GM18868 (cell line): ENCODE results near the gene RPS6KA5.
"Not testable (repeated sequence)": the region's sequence is repeated elsewhere in the genome, so short reads cannot be mapped to it uniquely, and the experiment has no call there.

Experiments
- ATAC-seq: cut with Tn5 transposase; IDR thresholded peaks from one replicate; pipeline ENCODE4 v1.9.1; 2021; ENCODE audit warnings: mild to moderate bottlenecking, moderate library complexity; ENCODE audit not compliant: unreplicated experiment

RPS6KA5 gene

GRCh38 chr14:90840667-90841066 lies 219.8 kb downstream of the RPS6KA5 start:
- not testable (repeated sequence) for ATAC-seq

GRCh38 chr14:90839889-90840266 lies 220.6 kb downstream of the RPS6KA5 start:
- ATAC-seq: no peak

- ATAC-seq: no peak
Observed at GRCh38 chr14:90839024-90839888, 221.2 kb downstream of the RPS6KA5 start.

GRCh38 chr14:90838531-90838930 lies 221.9 kb downstream of the RPS6KA5 start:
- not testable (repeated sequence) for ATAC-seq

GRCh38 chr14:90837355-90837754 lies 223.1 kb downstream of the RPS6KA5 start:
- no peak for ATAC-seq

- no peak for ATAC-seq
Observed at GRCh38 chr14:90836692-90837063, 223.8 kb downstream of the RPS6KA5 start.

- ATAC-seq: no peak
Observed at GRCh38 chr14:90831821-90832220, 228.6 kb downstream of the RPS6KA5 start.

GRCh38 chr14:90830931-90831701 lies 229.3 kb downstream of the RPS6KA5 start:
- ATAC-seq: no peak

- no peak for ATAC-seq
Observed at GRCh38 chr14:90829677-90830076, 230.8 kb downstream of the RPS6KA5 start.

- ATAC-seq: no peak
Observed at GRCh38 chr14:90828642-90829487, 231.6 kb downstream of the RPS6KA5 start.

- peak; percentile 96 for ATAC-seq
Observed at GRCh38 chr14:90827919-90828610, 232.4 kb downstream of the RPS6KA5 start.

- not testable (repeated sequence) for ATAC-seq
Observed at GRCh38 chr14:90823542-90823941, 236.9 kb downstream of the RPS6KA5 start.

- ATAC-seq: peak; percentile 77
Observed at GRCh38 chr14:90820958-90821357, 239.5 kb downstream of the RPS6KA5 start.

GRCh38 chr14:90819734-90820393 lies 240.6 kb downstream of the RPS6KA5 start:
- ATAC-seq: no peak

- ATAC-seq: no peak
Observed at GRCh38 chr14:90818715-90819114, 241.7 kb downstream of the RPS6KA5 start.

- ATAC-seq: no peak
Observed at GRCh38 chr14:90816681-90817436, 243.6 kb downstream of the RPS6KA5 start.

- ATAC-seq: peak; percentile 73
Observed at GRCh38 chr14:90815822-90816662, 244.4 kb downstream of the RPS6KA5 start, which contains the start of gene TTC7B. TTC7B (minus strand) TSS chr14:90816430; CDS start chr14:90816295, 135 bp downstream.

GRCh38 chr14:90815572-90815821 lies 244.9 kb downstream of the RPS6KA5 start:
- no peak for ATAC-seq
